AG09309 (cell line): ENCODE data around the gene FAM167B.
A peak's percentile ranks its signal among the peaks of the same experiment; 100 is the strongest.

Experiments
- DNase-seq: peaks from one replicate; pipeline ENCODE4 v3.0.0-alpha.2; 2010; ENCODE audit warnings: low read depth
- H3K4me3 ChIP-seq: 2 replicates; pipeline ENCODE4 v1.5.1; 2011; ENCODE audit warnings: mild to moderate bottlenecking, low read depth, low read length, moderate library complexity; ENCODE audit not compliant: control insufficient read depth
- CTCF ChIP-seq: IDR thresholded peaks from 2 replicates; pipeline ENCODE4 v1.5.1; 2011; ENCODE audit warnings: mild to moderate bottlenecking, low read depth, low read length, inconsistent platforms; ENCODE audit not compliant: insufficient read depth, control insufficient read depth; ENCODE audit errors: missing control alignments

Gene FAM167B

GRCh38 chr1:32223683-32224082 lies 23.3 kb upstream of the FAM167B start:
- DNase-seq: no peak
- no peak overlapping the region for H3K4me3 ChIP-seq
- peak; percentile 29 for TF ChIP-seq CTCF

GRCh38 chr1:32224285-32224684 lies 22.7 kb upstream of the FAM167B start:
- no peak for DNase-seq
- TF ChIP-seq CTCF: no peak
- no peak overlapping the region for H3K4me3 ChIP-seq

GRCh38 chr1:32228771-32229170 lies 18.3 kb upstream of the FAM167B start:
- no peak for DNase-seq

GRCh38 chr1:32231843-32232432 lies 15.1 kb upstream of the FAM167B start:
- TF ChIP-seq CTCF: no peak
- no peak for DNase-seq
- H3K4me3 ChIP-seq: no peak overlapping the region

More at GRCh38 chr1:32228771-32229170, 18.3 kb upstream of the FAM167B start:
- TF ChIP-seq CTCF: no peak
- H3K4me3 ChIP-seq: no peak overlapping the region

GRCh38 chr1:32232558-32233304 lies 14.3 kb upstream of the FAM167B start:
- H3K4me3 ChIP-seq: no peak overlapping the region
- no peak for TF ChIP-seq CTCF
- no peak for DNase-seq

GRCh38 chr1:32234792-32235191 lies 12.2 kb upstream of the FAM167B start:
- TF ChIP-seq CTCF: no peak
- H3K4me3 ChIP-seq: no peak overlapping the region
- no peak for DNase-seq

- TF ChIP-seq CTCF: no peak
- H3K4me3 ChIP-seq: no peak overlapping the region
Observed at GRCh38 chr1:32239337-32239736, 7.7 kb upstream of the FAM167B start.

More at GRCh38 chr1:32239337-32239736, 7.7 kb upstream of the FAM167B start:
- DNase-seq: no peak
